C4-2B (cell line): ENCODE data around the gene FAM111A.
"Not testable (repeated sequence)": the region's sequence is repeated elsewhere in the genome, so short reads cannot be mapped to it uniquely, and the experiment has no call there.

ENCODE experiments used
- H3K27ac ChIP-seq: fragments of 450-650 bp; 2 replicates; pipeline ENCODE4 v1.5.1; 2017
- ZFX ChIP-seq: fragments of 450-650 bp; IDR thresholded peaks from 2 replicates; pipeline ENCODE4 v1.6.1; 2017
- TF ChIP-seq, protein P1 (sequence below): fragments of 450-650 bp; conservative IDR thresholded peaks from 2 replicates; pipeline ENCODE4 v1.5.1; 2017; ENCODE audit warnings: mild to moderate bottlenecking

The FAM111A gene, protein sequence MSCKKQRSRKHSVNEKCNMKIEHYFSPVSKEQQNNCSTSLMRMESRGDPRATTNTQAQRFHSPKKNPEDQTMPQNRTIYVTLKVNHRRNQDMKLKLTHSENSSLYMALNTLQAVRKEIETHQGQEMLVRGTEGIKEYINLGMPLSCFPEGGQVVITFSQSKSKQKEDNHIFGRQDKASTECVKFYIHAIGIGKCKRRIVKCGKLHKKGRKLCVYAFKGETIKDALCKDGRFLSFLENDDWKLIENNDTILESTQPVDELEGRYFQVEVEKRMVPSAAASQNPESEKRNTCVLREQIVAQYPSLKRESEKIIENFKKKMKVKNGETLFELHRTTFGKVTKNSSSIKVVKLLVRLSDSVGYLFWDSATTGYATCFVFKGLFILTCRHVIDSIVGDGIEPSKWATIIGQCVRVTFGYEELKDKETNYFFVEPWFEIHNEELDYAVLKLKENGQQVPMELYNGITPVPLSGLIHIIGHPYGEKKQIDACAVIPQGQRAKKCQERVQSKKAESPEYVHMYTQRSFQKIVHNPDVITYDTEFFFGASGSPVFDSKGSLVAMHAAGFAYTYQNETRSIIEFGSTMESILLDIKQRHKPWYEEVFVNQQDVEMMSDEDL

GRCh38 chr11:59142530-59143507, at the start of gene FAM111A:
FAM111A (plus strand) TSS chr11:59142856; CDS start chr11:59148873, 6,017 bp downstream.
- TF ChIP-seq, protein P1, sequence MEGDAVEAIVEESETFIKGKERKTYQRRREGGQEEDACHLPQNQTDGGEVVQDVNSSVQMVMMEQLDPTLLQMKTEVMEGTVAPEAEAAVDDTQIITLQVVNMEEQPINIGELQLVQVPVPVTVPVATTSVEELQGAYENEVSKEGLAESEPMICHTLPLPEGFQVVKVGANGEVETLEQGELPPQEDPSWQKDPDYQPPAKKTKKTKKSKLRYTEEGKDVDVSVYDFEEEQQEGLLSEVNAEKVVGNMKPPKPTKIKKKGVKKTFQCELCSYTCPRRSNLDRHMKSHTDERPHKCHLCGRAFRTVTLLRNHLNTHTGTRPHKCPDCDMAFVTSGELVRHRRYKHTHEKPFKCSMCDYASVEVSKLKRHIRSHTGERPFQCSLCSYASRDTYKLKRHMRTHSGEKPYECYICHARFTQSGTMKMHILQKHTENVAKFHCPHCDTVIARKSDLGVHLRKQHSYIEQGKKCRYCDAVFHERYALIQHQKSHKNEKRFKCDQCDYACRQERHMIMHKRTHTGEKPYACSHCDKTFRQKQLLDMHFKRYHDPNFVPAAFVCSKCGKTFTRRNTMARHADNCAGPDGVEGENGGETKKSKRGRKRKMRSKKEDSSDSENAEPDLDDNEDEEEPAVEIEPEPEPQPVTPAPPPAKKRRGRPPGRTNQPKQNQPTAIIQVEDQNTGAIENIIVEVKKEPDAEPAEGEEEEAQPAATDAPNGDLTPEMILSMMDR, result peak; percentile 33
- TF ChIP-seq ZFX, result peak; percentile 25; the same call in 1 of the 2 replicates
- peak within 1 kb of the TSS; percentile 72 for H3K27ac ChIP-seq

DNA sequence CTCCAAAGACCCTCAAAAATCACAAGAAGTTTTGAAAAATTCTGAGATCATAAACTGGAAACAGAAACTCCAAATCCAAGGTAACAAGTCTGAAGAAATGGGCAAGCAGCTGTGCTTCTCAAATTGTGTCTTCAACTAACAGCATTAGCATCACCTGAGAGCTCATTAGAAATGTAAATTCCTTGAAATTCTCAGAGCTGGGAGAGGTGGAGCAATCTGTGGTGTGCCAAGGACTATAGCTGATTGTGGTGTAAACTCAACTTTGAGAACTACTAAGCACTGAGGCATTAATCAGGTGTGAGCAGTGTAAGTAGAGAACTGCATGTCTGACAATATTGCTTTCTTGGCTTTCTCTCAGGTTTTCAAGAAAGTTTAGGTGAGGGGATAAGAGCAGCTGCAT, 49.1 kb upstream of the FAM111A start:
- H3K27ac ChIP-seq, result not testable (repeated sequence)

DNA sequence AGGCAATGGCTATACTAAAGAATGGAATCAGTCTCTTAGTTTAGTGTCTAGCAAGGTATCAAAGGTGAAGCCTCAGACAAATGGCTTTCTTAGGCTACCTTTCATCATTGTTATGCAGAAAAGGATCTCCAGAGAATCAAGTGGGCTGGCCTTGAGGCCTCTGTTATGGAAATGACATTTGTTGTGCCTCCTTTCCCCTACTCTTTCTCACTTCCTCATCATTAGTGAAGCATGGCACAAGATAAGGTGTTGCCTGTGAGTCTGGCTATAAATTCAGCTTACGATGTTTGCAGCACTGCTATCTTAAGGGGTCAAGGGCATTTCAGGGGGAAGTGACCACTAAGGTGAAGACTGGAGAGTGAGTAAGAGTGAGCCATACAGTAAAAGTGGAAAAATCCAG, 47.4 kb upstream of the FAM111A start:
- not testable (repeated sequence) for H3K27ac ChIP-seq

DNA sequence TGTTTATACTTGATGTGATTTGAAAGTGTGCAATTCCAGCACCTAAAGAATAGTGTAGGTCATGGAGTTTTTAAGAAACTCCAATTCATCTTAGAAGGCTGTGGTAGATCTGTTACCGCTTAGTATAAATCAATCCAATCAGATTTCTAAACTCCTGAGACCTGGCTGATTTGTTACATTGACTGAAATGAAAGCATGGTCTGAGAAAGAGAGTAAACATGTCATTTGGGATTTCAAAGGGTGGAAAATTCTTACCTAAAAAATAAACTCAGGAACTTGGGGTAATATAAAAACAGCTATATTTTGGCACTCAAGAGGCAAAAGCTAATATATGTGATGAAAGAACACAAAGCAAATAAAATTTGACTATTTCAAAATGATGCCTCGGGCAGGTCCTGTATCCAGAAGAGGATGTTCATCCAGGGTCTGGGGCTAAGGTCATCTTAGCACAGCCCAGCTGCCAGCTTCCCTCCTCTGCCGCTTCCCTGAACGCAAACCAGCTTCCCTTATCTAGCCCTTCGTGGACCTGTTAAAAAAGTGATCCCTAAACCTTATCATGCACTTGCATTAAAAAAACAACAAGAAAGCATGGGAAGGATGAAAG, 46.6 kb upstream of the FAM111A start:
- H3K27ac ChIP-seq, result not testable (repeated sequence)

DNA sequence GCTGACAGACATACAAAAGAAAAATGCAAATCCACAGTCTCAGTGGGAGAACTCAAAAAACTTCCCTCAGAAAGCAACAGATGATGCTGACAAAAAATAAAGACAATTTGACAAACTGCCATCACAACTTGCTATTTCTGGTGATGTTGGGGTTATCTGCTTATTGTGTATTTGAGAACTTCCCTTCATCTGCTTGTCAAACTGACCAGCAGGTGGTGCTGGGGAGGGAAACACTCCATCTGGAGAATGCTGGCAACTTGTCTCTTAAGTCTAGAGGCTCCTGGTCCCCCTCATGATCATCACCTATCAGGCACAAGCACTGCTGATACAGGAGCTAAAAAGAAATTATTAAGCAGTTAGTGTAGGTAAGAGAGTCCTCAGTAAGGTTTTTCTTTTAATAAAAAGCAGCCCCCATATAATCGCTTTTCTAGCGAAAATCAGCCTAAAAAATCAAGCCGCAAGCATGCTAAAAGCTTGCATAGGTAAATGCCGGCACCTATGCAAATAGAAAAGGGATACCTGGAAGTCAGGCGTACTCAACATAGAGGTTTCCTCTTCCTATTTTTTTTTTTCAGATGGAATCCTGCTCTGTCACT, 45.4 kb upstream of the FAM111A start:
- H3K27ac ChIP-seq, result peak overlapping the region; percentile 58
- TF ChIP-seq, protein P1, result peak; percentile 67
- no peak for TF ChIP-seq ZFX

GRCh38 chr11:59097938-59098337, 44.7 kb upstream of the FAM111A start:
- H3K27ac ChIP-seq, result peak overlapping the region; percentile 58

DNA sequence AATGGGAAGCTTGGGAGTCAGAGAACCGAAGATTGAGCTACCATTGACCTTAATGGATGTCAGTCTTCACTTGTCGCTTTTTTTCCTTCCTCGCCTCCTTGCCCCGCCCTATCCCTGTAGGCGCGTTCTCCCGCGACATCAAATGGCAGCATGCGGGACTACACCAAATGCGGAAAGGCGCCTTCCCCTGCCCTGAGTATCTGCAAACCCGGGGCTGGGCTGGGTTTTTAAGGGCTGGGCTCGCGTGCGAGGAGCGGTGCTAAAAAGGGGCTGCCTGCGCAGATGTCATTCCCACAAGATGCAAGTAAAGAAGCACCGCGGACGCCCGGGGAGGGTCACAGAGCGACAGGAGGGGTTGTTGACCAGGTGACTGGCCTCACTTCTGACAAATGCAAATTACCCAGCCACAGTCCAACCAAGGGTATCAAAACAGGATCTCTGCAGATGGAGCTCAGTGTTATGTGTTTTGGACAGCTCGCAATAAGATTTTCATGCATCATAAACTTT, 40.3 kb upstream of the FAM111A start:
- no peak overlapping the region for H3K27ac ChIP-seq
- TF ChIP-seq, protein P1, result peak; percentile 31
- TF ChIP-seq ZFX, result no peak

DNA sequence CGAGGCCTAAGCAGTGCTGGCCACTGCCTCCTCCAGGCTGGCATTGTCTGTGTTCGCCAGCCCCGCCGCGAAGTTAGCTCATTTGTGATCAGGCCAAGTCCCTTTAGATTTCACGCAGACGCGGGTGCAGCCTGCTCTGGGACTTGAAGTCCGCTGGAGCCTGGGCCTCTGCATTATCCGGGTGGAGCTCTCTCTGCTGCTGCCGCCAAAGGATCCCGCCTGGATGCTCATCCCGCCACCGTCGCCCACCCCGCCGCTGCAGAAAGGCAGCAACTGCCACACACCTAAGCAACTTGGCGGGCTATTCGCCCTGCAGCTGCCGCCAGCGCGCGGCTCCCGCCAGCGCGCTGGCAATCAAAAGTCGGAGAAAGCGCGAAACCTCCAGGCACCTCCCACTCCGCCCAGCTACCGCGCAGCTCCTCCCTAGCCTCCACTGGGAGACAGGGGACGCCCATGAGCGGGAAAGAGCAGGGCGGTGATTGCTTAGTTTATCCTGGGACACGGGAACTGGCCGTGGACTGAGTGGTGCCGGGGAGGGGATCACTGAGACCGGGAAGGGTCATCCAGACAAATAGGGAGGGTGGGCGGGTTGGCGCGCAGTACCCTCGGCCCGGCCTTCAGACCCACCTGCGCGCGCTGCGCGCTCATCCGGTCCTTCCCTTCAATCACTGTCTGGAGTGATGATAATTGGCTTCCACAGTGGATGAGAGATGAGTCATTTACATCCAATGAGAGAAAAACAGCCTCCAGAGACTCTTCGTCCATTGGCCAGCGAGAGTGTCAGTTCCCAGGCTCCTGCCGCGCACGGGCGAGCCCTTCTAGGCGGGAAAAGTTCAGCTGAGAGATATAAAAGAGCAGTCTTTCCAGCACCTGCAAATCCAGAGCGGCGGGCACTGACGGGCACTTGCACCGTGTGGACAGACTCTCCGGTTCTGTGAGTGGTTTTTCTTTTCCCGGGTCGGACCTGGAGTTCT, 36.0 kb upstream of the FAM111A start, which contains the start of gene FAM111B:
Gene FAM111B, plus strand, starts transcription at position 875 of the 974 bp plus-strand sequence. CDS start 2,389 bp downstream, outside the sequence.
- H3K27ac ChIP-seq, result peak within 1 kb of the TSS; percentile 74

GRCh38 chr11:59107721-59108120, 34.9 kb upstream of the FAM111A start:
- peak overlapping the region; percentile 74 for H3K27ac ChIP-seq

More for the DNA sequence above, 36.0 kb upstream of the FAM111A start, which contains the start of gene FAM111B:
- peak; percentile 31; the same call in 1 of the 2 replicates for TF ChIP-seq ZFX
- TF ChIP-seq, protein P1, result peak; percentile 10; the same call in 1 of the 2 replicates
